Inflammatory macrophage treated with lipopolysaccharide for 4 hours (primary cell): ENCODE measurements around the gene SMYD1.
A peak's percentile ranks its signal among the peaks of the same experiment; 100 is the strongest.

ENCODE experiments used
- DNase-seq: peaks from one replicate; pipeline ENCODE4 v3.0.0-alpha.2; 2020

Gene SMYD1

GRCh38 chr2:88147145-88147544 is 79.5 kb downstream of the SMYD1 start:
- no peak for DNase-seq

GRCh38 chr2:88148929-88149438 is 81.4 kb downstream of the SMYD1 start:
- no peak for DNase-seq

- DNase-seq = no peak
Observed at GRCh38 chr2:88159481-88159880, 91.9 kb downstream of the SMYD1 start.

GRCh38 chr2:88159955-88160415 is 92.4 kb downstream of the SMYD1 start:
- peak; percentile 73 for DNase-seq

- DNase-seq = no peak
Observed at GRCh38 chr2:88160517-88160916, 92.9 kb downstream of the SMYD1 start.

- DNase-seq = no peak
Observed at GRCh38 chr2:88161446-88162244, 94.0 kb downstream of the SMYD1 start.
